GM21619 (cell line): ENCODE measurements around the gene SMAD5.

Experiments
- ATAC-seq: cut with Tn5 transposase; IDR thresholded peaks from one replicate; pipeline ENCODE4 v1.9.1; 2021; ENCODE audit not compliant: unreplicated experiment

Gene SMAD5

DNA sequence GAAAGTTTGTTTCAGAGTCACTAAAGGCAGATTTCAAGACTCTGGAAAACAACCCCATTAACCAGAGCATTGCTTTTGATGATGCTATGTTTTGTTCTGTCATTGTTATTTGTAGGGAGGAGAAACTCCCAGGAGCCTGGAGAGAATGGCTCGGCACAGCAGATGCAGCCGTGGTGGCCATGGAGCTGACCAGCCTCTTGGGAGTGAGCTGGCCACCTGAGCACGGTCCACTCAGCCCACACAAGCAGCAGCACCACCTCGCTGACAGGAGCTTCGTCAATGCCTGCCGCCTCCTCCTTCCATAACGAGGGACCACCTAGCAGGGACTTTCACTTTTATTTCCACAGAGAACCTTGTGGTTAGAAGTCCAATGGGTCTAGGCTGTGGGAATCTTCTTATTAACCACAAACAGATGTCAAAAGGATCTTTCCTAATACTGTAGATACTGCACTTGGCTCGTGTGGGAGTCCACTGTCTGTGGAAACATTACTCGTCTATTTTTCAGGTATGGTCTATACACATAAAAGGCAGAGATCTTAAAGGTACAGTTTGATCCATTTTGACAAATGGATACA lies 81.4 kb downstream of the SMAD5 start:
- ATAC-seq, result no peak

DNA sequence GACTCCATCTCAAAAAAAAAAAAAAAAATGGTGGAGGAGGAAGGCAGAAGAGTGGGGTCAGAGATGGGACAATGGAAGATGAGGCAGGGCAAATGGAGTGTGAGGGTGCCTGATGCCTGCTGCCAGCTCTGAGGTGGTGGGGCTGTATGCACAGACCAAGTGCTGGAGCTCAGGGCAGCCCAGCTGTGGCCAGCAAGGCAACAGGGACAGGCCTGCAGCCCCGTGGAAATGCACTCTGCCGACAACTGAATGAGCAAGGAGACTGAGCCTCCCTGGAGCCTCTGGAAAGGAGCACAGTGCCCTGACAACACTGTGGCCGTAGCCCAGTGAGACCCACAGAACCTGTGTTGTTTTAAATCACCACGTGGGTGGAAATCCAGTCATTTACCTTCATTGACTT lies 83.2 kb downstream of the SMAD5 start:
- no peak for ATAC-seq

DNA sequence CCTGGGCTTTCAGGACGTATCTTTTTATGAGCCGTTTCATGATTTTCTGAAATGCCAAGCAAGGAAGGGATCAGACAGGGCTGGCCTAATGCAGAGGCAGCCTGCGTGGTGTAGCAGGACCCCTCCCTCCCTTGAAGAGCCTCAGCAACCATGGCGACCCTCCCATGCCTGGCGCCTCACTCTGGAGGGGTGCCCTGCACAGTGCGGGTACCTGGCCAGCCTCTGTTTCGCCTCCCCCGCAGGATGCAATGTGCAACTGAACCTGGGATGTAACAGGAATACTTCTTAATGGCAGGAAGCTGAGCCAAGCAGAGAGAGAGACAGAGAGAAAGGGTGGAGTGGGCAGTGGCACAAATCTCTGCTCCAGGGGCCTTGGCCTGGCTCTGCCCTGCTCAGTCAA lies 83.6 kb downstream of the SMAD5 start:
- ATAC-seq, result no peak

DNA sequence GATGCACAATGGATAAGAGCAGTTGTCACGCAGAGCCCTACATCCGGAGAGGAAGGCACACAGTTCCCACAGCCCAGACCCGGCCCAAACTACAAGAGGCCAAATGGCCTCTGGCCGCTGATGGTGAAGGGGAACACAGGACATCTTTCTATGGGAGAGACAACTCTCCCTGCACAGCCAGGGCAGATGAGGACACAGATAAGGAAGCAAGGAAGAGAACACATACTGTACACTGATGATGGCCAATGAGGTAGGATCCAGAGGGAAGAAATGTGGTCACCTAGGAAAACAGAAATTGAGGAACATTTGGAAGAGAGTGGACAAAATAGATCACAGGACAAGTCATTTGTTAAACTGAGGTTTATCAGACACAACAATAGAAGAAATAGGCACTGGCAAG lies 88.7 kb downstream of the SMAD5 start:
- no peak for ATAC-seq

DNA sequence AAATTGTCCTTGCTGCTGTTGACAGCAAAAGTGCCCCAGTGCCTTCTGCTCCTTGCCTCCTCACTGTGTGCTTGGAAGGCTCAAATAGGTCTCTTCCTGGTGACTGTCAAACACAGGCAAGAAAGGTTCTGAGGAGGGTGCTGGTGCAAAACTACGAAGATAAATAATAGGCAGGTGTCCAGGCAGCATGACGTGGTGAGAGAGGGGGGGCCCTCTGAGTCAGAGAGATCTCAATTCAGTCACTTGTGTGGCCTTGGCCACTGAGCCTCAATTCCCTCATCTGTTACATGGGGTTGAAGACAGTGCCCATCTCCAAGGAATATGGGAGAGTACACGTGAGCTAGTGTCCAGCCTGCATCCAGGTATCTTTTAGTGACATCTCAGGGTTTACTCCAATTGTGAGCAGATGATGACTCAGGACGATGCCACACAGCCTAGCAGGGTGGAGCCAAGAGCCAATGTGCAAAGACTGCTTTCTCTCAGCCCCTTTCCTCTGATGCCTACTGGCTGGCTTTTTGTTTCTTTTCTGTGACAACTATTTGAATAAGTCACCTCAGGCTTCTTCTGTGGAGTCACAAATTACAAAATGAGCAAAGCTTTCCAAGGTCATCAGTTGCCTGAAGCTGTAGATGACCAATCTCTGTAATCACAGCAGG lies 90.1 kb downstream of the SMAD5 start:
- no peak for ATAC-seq

DNA sequence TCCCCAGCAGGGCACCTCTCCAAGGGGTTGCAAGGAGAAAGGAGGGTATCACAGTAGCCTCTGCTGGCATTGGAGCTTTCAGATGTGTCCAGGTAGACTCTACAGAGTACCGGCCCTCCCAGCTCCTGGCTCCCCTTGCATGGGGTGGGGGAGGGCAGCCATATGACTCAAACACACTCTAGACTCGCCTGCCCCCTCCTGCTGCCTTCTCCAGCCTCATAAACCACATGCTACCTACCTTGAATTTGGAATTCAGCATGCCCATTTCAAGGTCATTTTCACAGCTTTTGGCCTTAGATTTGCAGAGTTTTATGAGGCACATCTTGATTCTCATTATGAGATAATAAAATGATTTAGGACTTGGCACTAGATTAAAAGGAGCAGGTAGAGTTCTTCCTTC lies 93.2 kb downstream of the SMAD5 start:
- ATAC-seq, result no peak

DNA sequence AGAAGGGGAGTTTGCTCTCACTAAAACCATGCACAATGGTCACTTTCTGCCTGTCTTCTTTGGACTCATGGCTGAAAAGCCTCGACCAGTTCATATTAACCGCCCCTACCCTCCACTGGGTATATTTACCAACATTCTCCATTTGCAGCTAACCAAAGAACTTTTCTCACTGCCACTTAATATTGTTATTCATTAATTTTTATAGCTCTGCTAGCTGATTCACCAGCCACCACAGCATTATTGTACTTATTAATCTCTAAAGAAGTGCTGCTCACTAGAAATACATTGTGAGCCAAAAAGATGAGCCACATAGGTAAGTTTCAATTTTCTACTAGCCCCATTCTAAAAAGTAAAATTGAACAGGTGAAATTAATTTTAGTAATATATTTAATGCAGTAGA lies 93.8 kb downstream of the SMAD5 start:
- no peak for ATAC-seq

DNA sequence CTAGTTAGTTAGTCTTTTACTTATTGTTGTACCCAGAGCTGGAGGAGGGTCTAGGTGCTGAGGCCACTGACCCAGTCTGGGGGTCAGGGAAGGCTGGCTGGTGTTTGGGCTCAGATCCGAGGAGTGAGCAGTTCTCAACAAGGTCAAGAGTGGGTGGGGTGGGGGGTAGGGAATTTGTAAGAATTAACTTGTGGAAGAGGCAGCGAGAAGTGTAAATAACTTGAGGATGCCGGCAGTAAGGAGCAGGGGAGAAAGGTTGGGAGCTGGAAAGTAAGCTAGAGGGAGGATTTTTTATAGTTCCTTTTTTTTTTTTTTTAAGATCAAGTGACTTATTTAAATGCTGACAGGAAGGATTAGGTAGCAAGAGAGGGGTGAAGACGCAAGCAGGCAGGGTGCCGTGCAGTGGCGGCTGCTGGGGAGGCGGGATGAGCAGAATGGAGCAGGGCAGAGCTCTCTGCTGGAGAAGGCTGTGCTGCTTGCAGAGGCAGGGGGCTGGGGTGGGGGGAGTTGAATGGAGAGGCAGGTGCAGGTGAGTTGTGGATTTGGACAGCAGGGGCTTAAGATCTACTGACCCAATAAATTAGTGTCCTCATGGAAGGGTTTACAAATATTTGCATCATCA lies 95.6 kb downstream of the SMAD5 start:
- no peak for ATAC-seq

DNA sequence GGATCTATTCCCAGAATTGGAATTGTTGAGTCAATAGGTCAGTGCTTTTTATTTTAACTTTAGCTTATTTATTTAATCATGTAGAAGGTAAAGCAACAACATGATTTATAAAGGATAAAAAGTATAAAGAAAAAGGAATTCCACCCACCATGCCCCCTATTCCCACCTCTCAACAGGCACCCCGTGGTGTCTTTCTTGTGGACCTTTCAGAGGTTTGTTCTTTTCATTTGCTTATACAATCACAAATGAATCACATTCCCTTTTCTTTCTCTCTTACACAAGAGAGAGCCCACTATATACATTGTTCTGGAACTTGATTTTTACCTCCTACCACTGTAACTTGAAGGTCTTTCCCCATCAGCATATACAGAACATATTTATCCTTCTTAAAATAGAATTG lies 97.5 kb downstream of the SMAD5 start:
- ATAC-seq, result no peak

DNA sequence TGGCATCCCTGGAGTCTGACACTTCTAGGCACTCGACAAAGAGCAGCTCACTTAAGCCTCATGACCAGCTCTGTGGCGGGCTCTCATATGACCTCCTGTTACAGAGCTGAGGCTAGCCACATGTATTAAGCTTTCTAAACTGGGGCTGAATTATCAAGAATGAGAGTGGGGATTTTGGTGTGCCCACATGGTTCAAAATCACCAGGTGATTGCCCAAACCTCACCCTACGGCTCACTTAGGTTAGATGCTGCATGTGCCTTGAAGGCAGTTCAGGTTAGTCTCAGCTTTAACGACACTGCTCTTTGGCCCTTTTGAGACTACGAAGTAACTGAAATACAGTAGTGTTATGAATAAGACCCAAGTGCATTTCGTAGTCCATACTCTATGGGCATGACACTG lies 99.7 kb downstream of the SMAD5 start:
- ATAC-seq, result peak; percentile 58
